ENCODE measurements around the gene ZDHHC22. TPM values are rescaled to one million over a fixed set of nuclear protein-coding genes. Genes with fewer than 3 reads are reported as not detected.

ZDHHC22 gene
- total RNA-seq, 2 donors from 2014 or later: not detected

DNA sequence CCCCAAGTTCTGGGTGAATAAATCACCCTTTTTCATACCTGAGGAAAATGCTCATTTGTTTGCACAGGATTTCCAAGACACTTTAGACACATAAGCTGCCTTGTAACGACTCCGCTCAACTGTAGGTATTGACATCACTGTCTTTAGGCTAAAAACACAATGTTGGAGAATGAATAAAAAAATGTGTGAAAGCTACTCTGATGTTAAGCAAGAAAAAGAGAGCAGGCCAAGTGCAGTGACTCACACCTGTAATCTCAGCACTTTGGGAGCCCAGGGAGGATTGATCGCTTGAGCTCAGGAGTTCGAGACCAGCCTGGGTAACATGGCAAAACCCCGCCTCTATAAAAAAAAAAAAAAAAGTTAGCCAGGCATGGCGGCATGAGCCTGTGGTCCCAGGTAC is 54.6 kb downstream of the ZDHHC22 start:
- DNase-seq: no peak
- no peak overlapping the region for H3K4me3 Mint-ChIP-seq
- no peak overlapping the region for H3K27ac Mint-ChIP-seq
- peaks cover 17% of the 10 kb centered on the region for H3K4me1 Mint-ChIP-seq (ENCODE audit: low read depth)
- peaks cover 7% of the 10 kb centered on the region for H3K27me3 Mint-ChIP-seq (ENCODE audit: low read depth)
- H3K36me3 Mint-ChIP-seq (ENCODE audit: insufficient read depth in 2 of 2): peaks cover 0 to 6% of the 10 kb centered on the region in 2 donors
- no peak for ATAC-seq (replicated peaks in 1 of 2)
- peaks cover 6 to 7% of the 10 kb centered on the region in 2 donors for H3K9me3 Mint-ChIP-seq

DNA sequence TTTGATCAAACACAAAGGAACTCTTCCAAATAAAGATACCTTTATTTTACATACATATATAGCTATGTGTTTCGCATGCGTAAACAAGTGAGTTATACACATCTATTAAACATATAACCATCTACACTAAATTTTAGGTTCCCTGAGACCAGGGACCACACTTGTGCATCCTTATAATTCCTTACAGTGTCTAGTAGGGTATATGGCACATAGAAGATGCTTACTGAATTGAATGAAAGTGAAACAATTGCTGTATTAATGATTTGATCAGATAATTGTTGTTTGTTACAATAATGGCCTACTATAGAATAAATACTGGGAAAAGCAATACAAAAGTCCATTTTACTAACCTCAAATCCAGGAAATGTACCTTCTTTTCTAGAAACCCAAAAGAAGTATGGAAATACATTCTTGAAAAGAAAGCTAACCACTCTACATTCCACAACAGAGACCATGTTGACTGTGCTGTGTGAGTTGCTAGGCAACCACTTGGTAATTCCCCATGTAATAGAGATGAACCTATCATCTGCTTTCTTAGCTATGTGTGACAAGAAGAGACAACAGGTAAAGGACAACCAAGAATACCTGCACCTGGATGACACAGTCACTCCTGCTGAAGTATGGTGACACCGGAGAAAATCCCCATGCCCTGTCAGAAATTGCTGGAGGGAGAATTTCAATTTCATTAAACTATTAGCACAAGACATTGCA is 55.4 kb downstream of the ZDHHC22 start:
- peak; percentile 48 to 82 for ATAC-seq (replicated peaks in 1 of 2)
- Mint-ChIP-seq H3K4me3 (no peak overlapping the region), H3K9me3 (peaks cover 4 to 5% of the 10 kb centered on the region in 2 donors), H3K36me3 (ENCODE audit: insufficient read depth in 2 of 2) (peaks cover 0 to under 1% of the 10 kb centered on the region in 2 donors), H3K27ac (no peak overlapping the region), H3K27me3 (ENCODE audit: low read depth) (peaks cover 7% of the 10 kb centered on the region), H3K4me1 (ENCODE audit: low read depth) (peaks cover 17% of the 10 kb centered on the region)
- peak in 1 of 2 donors; percentile 16 for DNase-seq

DNA sequence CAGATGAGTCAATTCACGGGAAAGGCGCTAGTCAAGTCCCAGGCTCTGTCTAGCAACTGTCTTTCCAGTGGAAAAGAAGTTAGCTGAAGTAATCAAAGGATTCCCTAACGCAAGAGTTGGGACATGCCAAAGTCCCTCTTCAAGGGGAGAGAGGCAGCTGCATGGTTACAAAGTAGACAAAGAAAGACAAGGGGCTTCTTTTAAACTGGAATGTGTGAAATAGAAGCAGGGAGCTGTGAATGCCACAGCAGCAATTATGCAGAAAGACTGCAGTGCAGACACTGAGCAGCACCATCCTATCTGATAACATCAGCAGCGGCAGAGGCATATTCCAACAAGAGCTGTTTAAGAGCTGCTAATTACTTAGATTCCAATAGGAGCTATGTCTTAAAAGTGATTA is 56.1 kb downstream of the ZDHHC22 start:
- Mint-ChIP-seq H3K9me3 (peaks cover 2 to 3% of the 10 kb centered on the region in 2 donors), H3K4me1 (ENCODE audit: low read depth) (peaks cover 17% of the 10 kb centered on the region), H3K4me3 (no peak overlapping the region), H3K27ac (no peak overlapping the region), H3K27me3 (ENCODE audit: low read depth) (peaks cover 7% of the 10 kb centered on the region), H3K36me3 (ENCODE audit: insufficient read depth in 2 of 2) (no peaks in the 10 kb centered on the region)
- DNase-seq: no peak
- no peak for ATAC-seq (replicated peaks in 1 of 2)

DNA sequence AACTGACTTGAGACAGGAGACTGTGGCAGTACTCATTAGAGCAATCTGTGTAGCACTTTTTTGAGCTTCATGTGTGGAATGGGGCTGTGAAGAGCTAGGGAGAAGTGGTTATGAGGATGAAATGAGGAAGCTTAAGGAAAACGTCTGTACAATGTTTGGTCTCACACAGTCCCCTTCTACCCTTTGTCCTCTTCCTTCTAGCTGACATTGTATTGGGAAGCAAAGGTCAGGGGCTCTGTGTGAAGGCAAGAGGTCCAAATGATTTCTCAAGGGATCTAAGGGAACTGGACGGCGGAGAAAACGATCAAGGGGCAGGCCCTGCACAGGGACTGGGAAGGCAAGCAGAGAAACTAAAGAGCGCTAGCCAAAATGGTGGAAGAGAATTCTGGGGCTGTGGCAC is 56.6 kb downstream of the ZDHHC22 start:
- DNase-seq (no peak), ATAC-seq (replicated peaks in 1 of 2) (no peak)
- Mint-ChIP-seq H3K4me1 (ENCODE audit: low read depth) (peaks cover 17% of the 10 kb centered on the region), H3K9me3 (peaks cover 3 to 5% of the 10 kb centered on the region in 2 donors), H3K4me3 (no peak overlapping the region), H3K36me3 (ENCODE audit: insufficient read depth in 2 of 2) (peaks cover 0 to 2% of the 10 kb centered on the region in 2 donors), H3K27ac (no peak overlapping the region), H3K27me3 (ENCODE audit: low read depth) (peaks cover 6% of the 10 kb centered on the region)

DNA sequence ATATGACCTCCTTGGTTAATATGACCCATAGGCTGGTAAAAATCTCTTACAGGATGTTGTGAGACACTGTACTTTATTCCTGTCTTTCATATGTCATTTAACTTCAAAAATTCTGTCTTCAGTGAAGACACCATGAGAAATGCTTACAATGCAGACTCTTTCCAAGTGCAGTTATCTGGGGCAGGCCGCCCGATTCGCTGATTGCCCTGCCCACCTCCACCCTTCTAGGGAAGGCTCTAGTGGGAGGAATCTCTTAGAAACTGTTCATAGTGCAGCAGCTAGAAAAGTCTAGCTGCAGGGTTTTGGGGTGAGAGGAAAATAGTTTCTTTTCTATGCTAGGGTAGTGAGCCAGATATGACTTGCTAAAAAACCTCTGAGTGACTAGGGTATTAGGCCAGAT is 58.5 kb downstream of the ZDHHC22 start:
- peaks cover 14% of the 10 kb centered on the region for H3K4me1 Mint-ChIP-seq (ENCODE audit: low read depth)
- H3K4me3 Mint-ChIP-seq: no peak overlapping the region
- ATAC-seq (replicated peaks in 1 of 2) (no peak), DNase-seq (no peak)
- H3K36me3 Mint-ChIP-seq (ENCODE audit: insufficient read depth in 2 of 2): peaks cover 0 to 2% of the 10 kb centered on the region in 2 donors
- H3K9me3 Mint-ChIP-seq: peaks cover 0 to 3% of the 10 kb centered on the region in 2 donors
- H3K27me3 Mint-ChIP-seq (ENCODE audit: low read depth): no peaks in the 10 kb centered on the region
- H3K27ac Mint-ChIP-seq: no peak overlapping the region

DNA sequence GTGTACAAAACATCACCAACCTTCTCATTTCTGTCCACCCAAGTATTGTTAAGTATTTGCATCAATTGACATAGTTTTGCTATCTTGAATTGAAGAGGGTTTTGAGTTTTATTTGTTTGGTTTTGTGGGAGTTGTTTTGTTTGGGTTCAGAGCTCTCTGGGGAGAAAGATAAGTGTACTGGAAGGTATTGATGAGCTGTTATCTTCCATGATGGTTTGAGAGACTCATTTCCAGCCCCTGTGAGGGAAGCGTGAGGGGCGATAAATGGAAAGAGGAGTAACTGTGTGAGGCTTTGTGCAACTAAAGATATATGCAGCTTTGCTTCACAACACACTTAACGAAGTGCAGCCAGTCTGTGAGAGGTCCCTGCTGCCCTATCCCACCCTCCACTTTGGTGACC is 59.2 kb downstream of the ZDHHC22 start:
- no peak overlapping the region for H3K4me3 Mint-ChIP-seq
- H3K4me1 Mint-ChIP-seq (ENCODE audit: low read depth): peaks cover 8% of the 10 kb centered on the region
- no peak overlapping the region for H3K27ac Mint-ChIP-seq
- H3K9me3 Mint-ChIP-seq: peaks cover 0 to 3% of the 10 kb centered on the region in 2 donors
- peaks cover 0 to 2% of the 10 kb centered on the region in 2 donors for H3K36me3 Mint-ChIP-seq (ENCODE audit: insufficient read depth in 2 of 2)
- H3K27me3 Mint-ChIP-seq (ENCODE audit: low read depth): no peaks in the 10 kb centered on the region
- DNase-seq (no peak), ATAC-seq (replicated peaks in 1 of 2) (no peak)

Other genes starting within 250 kb of the ZDHHC22 start
- 10 to 100 TPM; 55.6 to 58.0 TPM for gene IRF2BPL, start 113.1 kb downstream of the ZDHHC22 start, total RNA-seq
- gene CIPC, start 43.5 kb downstream of the ZDHHC22 start, total RNA-seq: 1 to 10 TPM; 5.1 to 6.4 TPM
- 1 to 10 TPM; 1.9 to 2.1 TPM for gene TMEM63C, start 40.0 kb upstream of the ZDHHC22 start, total RNA-seq
- not detected for gene NGB, start 129.4 kb upstream of the ZDHHC22 start, total RNA-seq
- 10 to 100 TPM; 14.7 to 18.1 TPM for gene POMT2, start 179.1 kb upstream of the ZDHHC22 start, total RNA-seq
- gene GSTZ1, start 179.2 kb upstream of the ZDHHC22 start, total RNA-seq: 10 to 100 TPM; 27.0 to 33.2 TPM
- gene TMED8, start 235.3 kb upstream of the ZDHHC22 start, total RNA-seq: 10 to 100 TPM; 27.5 to 36.1 TPM
- under 1 TPM; 0.19 to 0.76 TPM for gene SAMD15, start 235.6 kb upstream of the ZDHHC22 start, total RNA-seq

Measured in activated T-cell treated with anti-CD3 and anti-CD28 coated beads, Interleukin-2, amount 50 U/mL, for 72 hours (primary cell).